Measurements from ENCODE around the gene NCK2.

Gene NCK2

GRCh38 chr2:105917226-105917625 lies 172.5 kb downstream of the NCK2 start:
- DNase-seq, result no peak

DNA sequence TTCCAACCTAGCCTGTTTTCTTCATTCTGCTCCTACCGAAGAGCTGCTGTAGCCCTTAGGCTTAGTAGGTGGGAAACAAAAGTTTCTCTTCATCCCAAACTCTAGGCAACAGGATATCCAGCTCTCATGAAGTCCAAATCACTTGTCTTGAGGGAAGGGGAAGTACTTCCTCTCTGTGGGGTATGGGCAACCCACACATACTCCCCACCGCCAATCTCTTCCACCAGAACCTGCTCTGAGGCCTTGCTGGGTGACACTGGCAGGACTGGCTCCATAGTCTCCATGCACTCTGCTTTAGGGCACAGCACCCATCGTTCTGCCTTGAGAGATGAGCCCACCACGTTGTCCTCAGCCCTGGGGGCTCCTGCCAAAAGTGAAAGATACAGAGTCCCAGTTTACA lies 173.0 kb downstream of the NCK2 start:
- no peak for DNase-seq

- DNase-seq, result peak in 20 of 58 donors; percentile 6 to 70 (median 22)
Observed at GRCh38 chr2:105919191-105919811, 174.6 kb downstream of the NCK2 start.

DNA sequence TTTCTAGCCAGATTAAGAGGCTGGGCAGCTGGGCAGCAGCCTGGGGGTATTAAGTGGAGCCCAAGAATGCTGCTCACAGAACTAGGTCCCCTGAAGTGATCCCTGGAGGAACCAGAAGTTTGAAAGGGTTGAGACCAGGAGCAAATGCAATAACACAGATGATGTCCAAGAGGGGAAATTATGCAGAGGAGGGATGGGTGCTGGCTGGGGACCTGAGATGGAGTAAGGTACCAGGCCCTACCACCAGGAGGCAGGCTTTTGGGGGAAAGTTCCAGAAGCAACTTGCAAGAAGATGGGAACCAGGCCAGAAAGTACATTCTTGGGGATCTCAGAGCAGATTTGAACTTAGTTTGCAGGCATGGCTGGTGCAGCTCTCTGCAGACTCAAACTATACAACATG lies 175.1 kb downstream of the NCK2 start:
- no peak for DNase-seq

DNA sequence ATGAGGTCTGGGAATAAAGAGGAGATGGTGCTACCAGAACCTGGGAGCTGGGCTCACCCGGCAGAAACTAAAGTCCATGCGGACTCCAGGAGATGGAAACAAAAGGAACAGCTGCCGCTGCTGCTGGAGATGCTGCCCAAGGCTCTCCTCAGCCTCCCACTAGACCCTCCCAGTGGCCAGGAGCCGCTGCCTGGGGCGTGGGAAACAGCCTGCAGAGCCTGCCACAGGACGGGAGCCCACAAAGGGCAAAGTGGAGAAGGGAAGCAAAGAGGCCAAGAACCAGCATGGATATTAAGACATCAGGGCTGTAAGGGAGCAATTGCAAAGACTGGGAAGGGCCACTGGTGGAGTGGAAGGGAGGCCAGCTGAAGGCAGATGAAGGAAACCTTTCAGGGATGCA lies 179.6 kb downstream of the NCK2 start:
- DNase-seq, result no peak

GRCh38 chr2:105924932-105925331 lies 180.2 kb downstream of the NCK2 start:
- DNase-seq, result no peak

GRCh38 chr2:105925390-105925789 lies 180.7 kb downstream of the NCK2 start:
- DNase-seq, result no peak

DNA sequence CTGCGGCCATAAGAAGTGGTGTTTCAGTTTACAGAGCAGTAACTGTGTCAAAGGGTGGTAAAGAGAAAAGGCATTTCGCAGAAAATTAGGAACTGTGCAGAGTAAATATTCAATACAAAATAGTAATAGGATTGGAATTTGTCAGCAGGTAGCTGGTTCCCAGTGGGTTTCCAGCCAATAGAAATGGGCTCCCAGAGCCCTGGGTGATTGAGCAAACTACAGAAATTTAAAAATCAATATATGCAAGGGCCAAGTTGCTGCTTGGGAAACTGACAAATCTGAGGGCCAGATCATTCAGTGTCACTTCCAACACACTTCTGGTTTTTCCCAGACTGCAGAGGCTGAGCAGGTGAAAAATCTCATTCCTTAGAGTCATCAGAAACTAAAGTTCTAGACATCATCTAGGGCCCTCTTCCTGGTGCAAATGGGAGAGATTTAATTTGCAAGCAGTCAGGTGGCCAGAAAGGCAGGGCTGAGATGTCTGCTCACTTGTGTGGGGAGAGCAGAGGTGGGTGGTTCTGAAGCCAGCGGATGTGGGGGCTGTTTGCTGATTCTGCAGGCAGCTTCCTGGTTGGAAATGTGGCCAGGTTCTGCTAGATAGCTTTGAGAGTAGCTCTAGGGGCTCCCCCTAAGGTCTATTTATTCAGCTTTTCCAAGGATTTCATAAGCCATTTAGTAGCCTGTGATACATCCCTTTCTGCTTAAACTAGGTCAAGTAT lies 182.4 kb downstream of the NCK2 start:
- peak in 10 of 58 donors; percentile 9 to 52 (median 28) for DNase-seq

DNA sequence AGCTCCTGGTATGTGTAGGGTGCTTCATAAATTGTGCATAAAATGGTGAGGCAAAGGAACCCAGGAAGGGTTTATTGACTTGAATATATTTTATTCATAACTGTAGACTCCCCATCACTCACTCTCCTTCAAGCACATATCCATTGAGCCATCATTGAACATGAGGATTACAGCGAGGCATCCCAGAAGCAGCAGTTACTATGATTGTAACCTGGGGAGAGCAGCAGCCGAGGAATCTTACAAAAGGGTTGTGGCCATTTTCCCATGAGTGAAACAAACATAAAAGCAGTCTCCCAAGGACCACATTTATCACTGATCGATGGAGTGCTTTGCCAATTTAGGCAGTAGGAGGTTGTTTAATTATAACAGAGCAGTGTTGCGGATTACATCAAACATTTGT lies 183.4 kb downstream of the NCK2 start:
- no peak for DNase-seq

DNA sequence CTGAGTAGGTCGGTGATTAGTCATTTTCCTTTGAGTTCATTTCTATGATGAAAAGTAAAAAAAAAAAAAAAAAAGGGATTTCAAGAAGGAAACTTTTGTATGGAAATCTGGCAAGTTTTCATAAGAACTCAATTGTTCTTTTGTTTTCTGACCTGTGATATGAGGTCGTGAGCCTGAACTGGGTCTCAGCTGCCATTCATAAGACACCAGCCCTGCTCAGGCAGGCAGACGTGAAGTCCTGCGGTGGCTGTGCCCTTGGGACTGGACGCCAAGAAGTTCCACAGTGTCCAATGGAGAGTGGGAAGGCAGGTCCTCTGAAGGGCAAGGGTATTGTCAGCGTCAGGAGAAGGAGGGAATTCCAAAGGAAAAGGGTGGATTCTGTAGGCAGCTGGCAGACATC lies 183.9 kb downstream of the NCK2 start:
- DNase-seq, result no peak

- DNase-seq, result no peak
Observed at GRCh38 chr2:105929516-105929915, 184.8 kb downstream of the NCK2 start.

DNA sequence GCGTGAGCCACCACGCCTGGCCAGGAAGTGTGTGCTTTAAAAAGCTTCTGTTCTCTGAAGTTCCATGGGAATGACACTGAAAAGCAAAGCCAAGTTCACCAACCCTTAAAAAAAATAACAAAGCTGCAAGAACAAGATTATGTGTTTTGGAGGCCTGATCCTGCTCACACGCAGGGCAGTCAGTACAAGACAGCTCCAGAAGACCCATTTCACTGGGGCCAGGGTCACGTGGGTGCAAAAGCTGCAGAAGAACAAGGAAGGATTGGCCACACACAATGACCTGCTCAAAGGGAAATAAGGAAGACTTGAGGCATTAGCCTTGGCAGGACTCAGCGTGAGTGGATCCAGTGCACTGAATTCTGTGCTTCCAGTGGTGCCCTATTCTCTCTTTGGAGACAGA lies 187.9 kb downstream of the NCK2 start:
- DNase-seq, result no peak

DNA sequence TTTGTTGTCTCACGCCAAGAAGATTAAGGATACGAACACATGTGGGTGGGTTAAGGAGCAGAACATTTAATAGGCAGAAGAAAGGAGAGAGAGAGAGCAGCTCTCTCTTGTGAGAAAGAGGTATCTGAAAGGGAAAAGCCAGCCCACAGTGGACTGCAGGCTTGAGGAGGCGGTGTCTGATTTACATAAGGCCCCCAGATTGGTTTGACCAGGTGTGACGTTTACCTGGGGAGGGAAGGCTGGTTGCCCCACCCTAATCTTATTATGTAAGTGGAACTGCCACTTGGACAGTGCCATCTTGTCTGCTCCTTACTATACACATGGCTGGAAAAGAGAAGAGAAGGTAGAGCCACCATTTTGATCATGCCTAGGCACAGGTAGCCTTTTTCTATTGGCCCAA lies 189.2 kb downstream of the NCK2 start:
- no peak for DNase-seq

DNA sequence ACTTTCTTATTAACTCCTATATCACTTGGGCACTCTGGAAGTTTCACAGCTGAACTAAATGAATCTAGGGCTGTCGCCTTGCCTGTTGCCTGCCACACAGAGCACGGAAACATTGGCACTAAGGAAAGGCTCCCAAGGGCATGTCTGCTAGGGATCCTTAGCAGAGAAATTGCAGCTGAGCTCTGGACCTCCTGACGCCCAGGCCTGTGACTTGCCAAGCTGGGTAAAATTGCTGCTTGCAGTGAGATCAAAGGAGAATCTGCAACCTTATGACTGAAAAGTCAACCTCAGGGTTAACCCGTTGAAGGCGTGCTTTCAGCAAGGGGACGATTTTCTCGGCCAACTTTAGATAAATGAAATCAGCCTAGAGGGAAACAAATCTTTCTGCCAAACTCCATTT lies 189.8 kb downstream of the NCK2 start:
- DNase-seq, result no peak

GRCh38 chr2:105935063-105935462 lies 190.4 kb downstream of the NCK2 start:
- DNase-seq, result no peak

DNA sequence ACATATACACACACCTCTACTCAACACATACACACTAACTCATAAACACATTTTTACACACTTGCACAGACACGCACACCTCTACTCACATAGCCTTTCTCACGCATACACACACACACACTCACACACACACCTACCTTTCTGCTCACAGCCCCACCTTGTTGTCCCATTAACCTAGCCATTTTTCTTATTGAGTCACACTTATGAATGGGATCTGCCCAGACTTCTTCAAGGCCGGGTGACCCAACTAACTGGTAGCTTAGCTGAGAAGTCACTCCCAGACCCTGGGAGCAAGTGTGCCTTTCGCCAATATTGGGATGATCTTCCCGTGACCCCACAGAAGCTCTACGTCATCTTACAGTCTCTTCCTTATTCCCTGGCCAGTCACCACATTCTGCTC lies 192.2 kb downstream of the NCK2 start:
- no peak for DNase-seq

DNA sequence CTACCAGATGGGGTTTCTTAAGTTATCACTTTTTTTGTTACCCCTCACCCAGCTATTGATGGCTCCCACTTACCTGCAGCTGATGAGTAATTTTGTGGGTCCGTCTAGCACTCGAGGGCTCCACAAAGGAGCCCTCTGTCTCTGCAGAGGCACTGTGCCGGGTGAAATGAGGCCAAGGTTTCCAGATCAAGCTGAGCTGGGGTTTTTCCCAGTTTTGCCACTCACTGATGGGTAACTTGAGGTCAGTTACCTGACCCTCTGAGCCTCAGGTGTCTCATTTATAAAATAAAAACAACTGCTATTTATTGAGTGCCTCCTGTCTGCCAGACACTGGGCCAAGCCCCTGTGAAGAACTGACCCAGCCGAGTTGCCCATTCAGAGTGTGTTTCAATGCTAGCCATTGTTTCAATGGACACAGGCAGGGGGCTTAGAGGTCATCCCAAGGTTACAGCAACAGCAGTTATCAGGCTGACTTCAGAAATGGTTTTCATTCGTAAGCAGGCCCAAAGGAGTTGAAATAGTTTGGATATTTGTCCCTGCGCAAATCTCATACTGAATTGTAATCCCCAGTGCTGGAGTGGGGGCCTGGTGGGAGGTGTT lies 192.9 kb downstream of the NCK2 start:
- DNase-seq, result no peak
